ENCODE results near the gene PGLYRP2. TPM values are rescaled to one million over a fixed set of nuclear protein-coding genes. Genes with fewer than 3 reads are reported as not detected.

Gene PGLYRP2
- total RNA-seq, 1 donor from 2014 or later = not detected

DNA sequence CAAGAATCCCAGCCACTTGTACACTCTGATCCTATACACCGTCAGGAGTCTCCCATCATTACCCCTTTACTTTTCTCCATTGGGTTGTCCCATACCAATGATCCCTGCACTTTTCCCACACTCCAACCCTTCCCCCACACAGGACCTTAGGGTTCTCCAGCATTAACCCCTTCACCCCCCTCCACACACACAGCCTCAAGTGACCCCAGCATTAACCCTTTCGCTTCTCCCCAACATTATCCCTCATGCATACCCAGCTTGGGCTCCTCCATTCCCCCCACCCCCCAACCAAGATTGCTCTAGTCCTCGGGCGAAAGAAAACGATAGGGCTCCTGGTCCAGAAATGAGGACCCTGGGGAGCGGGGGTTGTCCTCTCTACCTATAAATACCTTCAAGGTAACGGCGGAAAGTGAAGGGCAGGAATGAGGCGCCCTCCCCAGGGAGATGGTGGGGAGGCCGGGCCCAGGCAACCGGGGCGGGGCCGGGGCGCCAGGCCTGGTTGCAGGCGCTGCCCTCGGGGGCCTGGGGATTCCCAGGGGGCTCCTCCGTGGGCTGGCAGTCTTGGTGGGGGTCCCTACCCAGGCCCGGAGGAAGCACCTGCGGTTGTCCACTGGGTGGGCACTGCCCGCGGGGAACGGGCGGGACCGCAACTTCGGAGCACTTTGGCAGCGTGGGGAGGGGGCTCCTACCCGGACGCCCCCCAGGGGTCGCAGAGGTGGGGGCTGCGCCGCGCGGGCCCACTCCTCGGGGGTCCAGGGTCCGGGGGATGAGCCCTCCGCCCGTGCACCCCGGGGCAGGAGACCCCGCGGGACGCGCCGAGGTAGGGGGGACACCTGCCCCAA, 30.3 kb downstream of the PGLYRP2 start:
- no peak for DNase-seq (ENCODE audit: low read depth)
- TF ChIP-seq, protein P1, sequence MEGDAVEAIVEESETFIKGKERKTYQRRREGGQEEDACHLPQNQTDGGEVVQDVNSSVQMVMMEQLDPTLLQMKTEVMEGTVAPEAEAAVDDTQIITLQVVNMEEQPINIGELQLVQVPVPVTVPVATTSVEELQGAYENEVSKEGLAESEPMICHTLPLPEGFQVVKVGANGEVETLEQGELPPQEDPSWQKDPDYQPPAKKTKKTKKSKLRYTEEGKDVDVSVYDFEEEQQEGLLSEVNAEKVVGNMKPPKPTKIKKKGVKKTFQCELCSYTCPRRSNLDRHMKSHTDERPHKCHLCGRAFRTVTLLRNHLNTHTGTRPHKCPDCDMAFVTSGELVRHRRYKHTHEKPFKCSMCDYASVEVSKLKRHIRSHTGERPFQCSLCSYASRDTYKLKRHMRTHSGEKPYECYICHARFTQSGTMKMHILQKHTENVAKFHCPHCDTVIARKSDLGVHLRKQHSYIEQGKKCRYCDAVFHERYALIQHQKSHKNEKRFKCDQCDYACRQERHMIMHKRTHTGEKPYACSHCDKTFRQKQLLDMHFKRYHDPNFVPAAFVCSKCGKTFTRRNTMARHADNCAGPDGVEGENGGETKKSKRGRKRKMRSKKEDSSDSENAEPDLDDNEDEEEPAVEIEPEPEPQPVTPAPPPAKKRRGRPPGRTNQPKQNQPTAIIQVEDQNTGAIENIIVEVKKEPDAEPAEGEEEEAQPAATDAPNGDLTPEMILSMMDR (conservative IDR thresholded peaks at IDR 0.05; ENCODE audit: low read depth, low read length) = no peak
- H3K4me3 ChIP-seq (ENCODE audit: low read depth, low read length) = peak overlapping the region; percentile 71

GRCh38 chr19:15448044-15448777, 31.1 kb downstream of the PGLYRP2 start:
- DNase-seq (ENCODE audit: low read depth) = no peak
- TF ChIP-seq, protein P1 (conservative IDR thresholded peaks at IDR 0.05; ENCODE audit: low read depth, low read length) = no peak
- no peak overlapping the region for H3K4me3 ChIP-seq (ENCODE audit: low read depth, low read length)

GRCh38 chr19:15447057-15447456, 32.2 kb downstream of the PGLYRP2 start:
- DNase-seq (ENCODE audit: low read depth) = no peak
- no peak overlapping the region for H3K4me3 ChIP-seq (ENCODE audit: low read depth, low read length)
- TF ChIP-seq, protein P1 (conservative IDR thresholded peaks at IDR 0.05; ENCODE audit: low read depth, low read length) = no peak

GRCh38 chr19:15445807-15446376, 33.4 kb downstream of the PGLYRP2 start:
- no peak overlapping the region for H3K4me3 ChIP-seq (ENCODE audit: low read depth, low read length)
- no peak for DNase-seq (ENCODE audit: low read depth)
- TF ChIP-seq, protein P1 (conservative IDR thresholded peaks at IDR 0.05; ENCODE audit: low read depth, low read length) = no peak

- TF ChIP-seq, protein P1 (conservative IDR thresholded peaks at IDR 0.05; ENCODE audit: low read depth, low read length) = no peak
- DNase-seq (ENCODE audit: low read depth) = no peak
- no peak overlapping the region for H3K4me3 ChIP-seq (ENCODE audit: low read depth, low read length)
These were observed 34.1 kb downstream of the PGLYRP2 start for GRCh38 chr19:15445227-15445605.

DNA sequence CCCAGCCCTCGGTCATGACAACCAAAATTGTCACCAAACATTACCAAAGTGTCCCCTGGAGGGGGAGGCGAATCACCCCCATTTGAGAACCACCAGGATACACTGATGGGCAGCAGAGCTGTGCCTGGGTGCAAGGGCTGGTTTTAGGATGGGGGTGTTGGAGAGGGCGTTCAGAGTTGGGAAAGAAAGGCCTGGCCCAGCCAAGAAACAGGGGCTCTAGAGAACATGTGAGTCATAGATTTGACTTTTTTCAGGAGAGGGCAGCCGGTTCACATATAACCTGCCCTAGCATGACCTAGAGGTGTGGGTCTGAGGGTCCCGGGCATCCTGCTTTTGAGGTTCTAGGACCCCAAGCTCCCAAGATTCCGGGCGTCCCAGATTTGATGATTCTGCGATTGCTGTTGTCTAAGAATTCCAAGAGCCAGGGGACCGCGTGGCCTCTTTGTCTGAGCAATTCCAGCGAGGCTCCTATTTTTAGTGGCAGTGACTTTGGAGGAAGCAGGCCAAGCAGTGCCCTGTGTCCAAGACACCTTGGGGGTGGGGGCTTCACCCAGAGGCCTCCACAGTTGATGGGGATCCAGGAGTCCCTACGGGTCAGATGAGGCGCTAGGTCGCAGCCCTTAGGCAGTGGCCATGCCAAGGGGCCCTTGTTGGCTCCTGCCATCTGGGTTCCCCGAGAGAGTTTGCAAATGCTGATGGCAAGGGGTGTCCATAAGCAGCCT, 34.6 kb downstream of the PGLYRP2 start:
- no peak for DNase-seq (ENCODE audit: low read depth)
- TF ChIP-seq, protein P1 (conservative IDR thresholded peaks at IDR 0.05; ENCODE audit: low read depth, low read length) = no peak

More for the DNA sequence above, 34.6 kb downstream of the PGLYRP2 start:
- H3K4me3 ChIP-seq (ENCODE audit: low read depth, low read length) = no peak overlapping the region

All from epithelial cell of proximal tubule (primary cell).